Colonic mucosa (tissue), 4 donors: Measurements from ENCODE around the gene CDK4. TPM values are rescaled to one million over a fixed set of nuclear protein-coding genes. Genes with fewer than 3 reads are reported as not detected.

Experiments
- DNase-seq: peaks from one replicate; pipeline ENCODE4 v3.0.0-alpha.2; 2020
- H3K27ac ChIP-seq: fragments of 200-600 bp; one replicate; pipeline ENCODE4 v1.8.0; 2021
- H3K27me3 ChIP-seq: fragments of 200-600 bp; one replicate; pipeline ENCODE4 v1.8.0; 2021
- H3K36me3 ChIP-seq: fragments of 200-600 bp; one replicate; pipeline ENCODE4 v1.8.0; 2021
- H3K4me1 ChIP-seq: fragments of 200-600 bp; one replicate; pipeline ENCODE4 v1.8.0; 2021; ENCODE audit warnings: mild to moderate bottlenecking
- H3K4me3 ChIP-seq: fragments of 200-600 bp; one replicate; pipeline ENCODE4 v1.8.0; 2021
- H3K9ac ChIP-seq, 2 donors: one replicate each; pipeline ENCODE4 v1.7.0; 2013; ENCODE audit warnings: control low read depth in 2 of 2, low read depth in 2 of 2, low read length in 2 of 2
- H3K9me3 ChIP-seq: fragments of 200-600 bp; one replicate; pipeline ENCODE4 v1.8.0; 2021
- CTCF ChIP-seq: fragments of 200-600 bp; IDR thresholded peaks from one replicate; pipeline ENCODE4 v1.8.0; 2022; ENCODE audit warnings: antibody characterized with exemption, mild to moderate bottlenecking
- intact Hi-C: fragments of 100-400 bp; cut with DNase I; formaldehyde crosslinking; loops from one replicate; pipeline ENCODE4 v1.14.1; 2022
- total RNA-seq, 2 donors: library from RNA; stranded (reverse); fragmentation: NEBNext Ultra II Directional in 1 of 2; extraction: Animal tissue kit (Norgen Biotek cat#: 25700) in 1 of 2; gene quantifications; one replicate each; pipeline ENCODE4 v1.2.1, GENCODE V29; 2021
- donor health status: healthy.
- donor health status: DM: no; HTN: no; CAD: no.
- donor health status: DM: no; HTN: no; CAD: no.

The CDK4 gene
- total RNA-seq, 2 donors from 2014 or later, result 45.7 to 121 TPM

DNA sequence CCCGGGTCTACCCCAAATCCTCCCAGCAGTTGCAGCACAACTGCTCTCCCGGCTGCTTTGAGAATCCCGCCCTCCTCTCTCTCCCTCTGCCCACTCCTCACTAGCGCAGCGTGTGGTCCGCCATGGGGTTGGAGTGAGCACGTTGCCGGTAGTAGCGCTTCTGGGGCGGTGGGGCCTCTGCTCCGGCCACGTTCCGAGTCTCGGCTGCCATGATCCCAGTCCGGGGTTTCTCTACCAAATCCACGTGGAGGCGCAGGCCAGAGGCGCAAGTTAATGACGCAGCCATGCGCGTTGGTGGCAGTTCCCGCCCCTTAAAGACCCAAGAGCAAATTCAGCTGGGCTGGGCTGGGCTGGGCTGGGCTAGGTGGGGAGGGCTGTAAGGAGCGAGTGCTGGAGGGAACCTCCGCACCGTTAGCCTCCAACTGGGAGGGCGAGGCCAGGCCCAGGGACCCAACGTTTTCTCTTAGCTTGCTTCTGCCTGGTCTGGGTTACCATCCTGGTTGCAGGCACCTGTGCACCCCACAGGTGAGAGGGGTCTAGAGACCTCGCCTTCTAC lies 19.8 kb upstream of the CDK4 start, which contains the start of gene METTL1:
Gene METTL1, minus strand, starts transcription at position 233 of the 556 bp plus-strand sequence. Its CDS starts 22 bp downstream, at position 211.
- no peaks in the 10 kb centered on the region for H3K9me3 ChIP-seq
- intact Hi-C loops, result no loop called here
- TF ChIP-seq CTCF, result no peak
- H3K9ac ChIP-seq, result peak within 1 kb of the TSS; percentile 85 to 94
- DNase-seq, result peak; percentile 97
- no peaks in the 10 kb centered on the region for H3K36me3 ChIP-seq
- peaks cover 4% of the 10 kb centered on the region for H3K4me1 ChIP-seq
- peak within 1 kb of the TSS; percentile 80 for H3K4me3 ChIP-seq
- peak within 1 kb of the TSS; percentile 95 for H3K27ac ChIP-seq
- peaks cover 1% of the 10 kb centered on the region for H3K27me3 ChIP-seq

GRCh38 chr12:57771236-57771872 lies 19.2 kb upstream of the CDK4 start:
- intact Hi-C loops, result no loop called here
- Histone ChIP-seq H3K27me3 (peaks cover 7% of the 10 kb centered on the region), H3K27ac (peak overlapping the region; percentile 95), H3K4me3 (peak overlapping the region; percentile 80), H3K9me3 (no peaks in the 10 kb centered on the region), H3K4me1 (peaks cover 4% of the 10 kb centered on the region), H3K36me3 (no peaks in the 10 kb centered on the region), H3K9ac (peak overlapping the region; percentile 41 to 94)
- TF ChIP-seq CTCF, result no peak
- DNase-seq, result peak; percentile 91

GRCh38 chr12:57770734-57771133 lies 18.6 kb upstream of the CDK4 start:
- intact Hi-C loops, result no loop called here
- no peaks in the 10 kb centered on the region for H3K9me3 ChIP-seq
- H3K27me3 ChIP-seq, result peaks cover 13% of the 10 kb centered on the region
- no peak for DNase-seq
- no peaks in the 10 kb centered on the region for H3K36me3 ChIP-seq
- no peak for TF ChIP-seq CTCF
- H3K27ac ChIP-seq, result no peak overlapping the region
- H3K9ac ChIP-seq, result no peak overlapping the region
- peaks cover 8% of the 10 kb centered on the region for H3K4me1 ChIP-seq
- H3K4me3 ChIP-seq, result no peak overlapping the region

DNA sequence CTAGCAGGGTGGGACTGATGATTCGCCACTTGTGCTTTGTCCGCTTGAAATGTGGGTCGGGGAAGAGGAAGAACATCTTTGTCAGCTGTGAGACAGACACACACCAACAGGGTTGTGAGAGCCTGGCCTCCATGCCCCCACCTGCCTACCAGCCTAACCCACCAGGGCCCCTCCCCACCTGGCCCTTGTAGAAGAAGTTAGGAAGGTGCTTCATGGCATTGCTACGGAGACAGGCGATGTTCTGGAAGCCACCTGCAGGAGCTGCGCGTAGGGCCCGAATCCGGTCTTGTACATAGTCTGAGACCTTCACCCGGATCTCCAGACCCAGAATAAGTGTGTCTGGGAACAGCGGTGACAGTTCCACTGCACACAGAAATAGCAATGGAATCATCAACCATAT lies 17.5 kb upstream of the CDK4 start:
- no peak for TF ChIP-seq CTCF
- DNase-seq, result no peak
- no peaks in the 10 kb centered on the region for H3K36me3 ChIP-seq
- peaks cover 25% of the 10 kb centered on the region for H3K27me3 ChIP-seq
- H3K4me1 ChIP-seq, result peaks cover 12% of the 10 kb centered on the region
- H3K9me3 ChIP-seq, result no peaks in the 10 kb centered on the region
- H3K27ac ChIP-seq, result no peak overlapping the region
- no peak overlapping the region for H3K4me3 ChIP-seq
- H3K9ac ChIP-seq, result no peak overlapping the region
- intact Hi-C loops, result no loop called here

- no peak for DNase-seq
- H3K4me1 ChIP-seq, result peaks cover 12% of the 10 kb centered on the region
- H3K9me3 ChIP-seq, result no peaks in the 10 kb centered on the region
- no peak overlapping the region for H3K27ac ChIP-seq
- H3K4me3 ChIP-seq, result no peak overlapping the region
- H3K9ac ChIP-seq, result no peak overlapping the region
- TF ChIP-seq CTCF, result no peak
- intact Hi-C loops, result no loop called here
- peaks cover 25% of the 10 kb centered on the region for H3K27me3 ChIP-seq
- H3K36me3 ChIP-seq, result no peaks in the 10 kb centered on the region
Measured at GRCh38 chr12:57767876-57768275, 15.8 kb upstream of the CDK4 start.
